ENCODE data around the gene WFDC5. TPM values are rescaled to one million over a fixed set of nuclear protein-coding genes. Genes with fewer than 3 reads are reported as not detected.

WFDC5 gene
- total RNA-seq, 1 experiment from 2014 or later: not detected

- Mint-ChIP-seq H3K4me1 (peaks cover 15% of the 10 kb centered on the region), H3K36me3 (peaks cover 3% of the 10 kb centered on the region; the same call in 1 of the 2 replicates)
- ATAC-seq: peak; percentile 74
Observed at GRCh38 chr20:45100563-45101245, 14.3 kb downstream of the WFDC5 start, which contains the start of gene KCNS1. TSS of gene KCNS1 (minus strand) at chr20:45101127. CDS start at chr20:45099236, 1,891 bp downstream.

GRCh38 chr20:45098103-45098773 is 16.7 kb downstream of the WFDC5 start:
- POLR2A ChIA-PET: interaction anchor here (0.5 kb wide), 1 partner anchor 85 kb away, joined by 3 read pairs; no protein-coding TSS in a partner anchor
- peaks cover 3% of the 10 kb centered on the region; the same call in 1 of the 2 replicates for H3K36me3 Mint-ChIP-seq
- DNase-seq (ENCODE audit: low spot score): peak; percentile 81
- no peak overlapping the region for H3K27ac Mint-ChIP-seq
- no peaks in the 10 kb centered on the region for H3K9me3 Mint-ChIP-seq
- peaks cover 61% of the 10 kb centered on the region for H3K27me3 Mint-ChIP-seq (ENCODE audit: low read depth)
- peak; percentile 73 for ATAC-seq
- H3K4me1 Mint-ChIP-seq: peaks cover 15% of the 10 kb centered on the region
- peak overlapping the region; percentile 36 for H3K4me3 Mint-ChIP-seq
- CTCF ChIA-PET: interaction anchor here (0.8 to 9.5 kb wide), 12 partner anchors 14 to 202 kb away, joined by 3 to 165 read pairs (median 10); partner anchors contain the start of gene WFDC5
- TF ChIP-seq MYBL2 (CRISPR knock-in tag; IDR thresholded peaks at IDR 0.05) (peak; percentile 96), PRRX2 (CRISPR knock-in tag; IDR thresholded peaks at IDR 0.05) (no peak), ZNF138 (CRISPR knock-in tag; conservative IDR thresholded peaks at IDR 0.05) (peak; percentile 88; the same call in 1 of the 2 replicates), NFE2L1 (CRISPR knock-in tag; IDR thresholded peaks at IDR 0.05) (peak; percentile 93), AR (CRISPR knock-in tag; IDR thresholded peaks at IDR 0.05) (no peak), ATF2 (CRISPR knock-in tag; IDR thresholded peaks at IDR 0.05; ENCODE audit: borderline replicate concordance, low read depth) (peak; percentile 70; the same call in 1 of the 2 replicates), ZNF416 (CRISPR knock-in tag; IDR thresholded peaks at IDR 0.05) (no peak)

More at GRCh38 chr20:45100563-45101245, 14.3 kb downstream of the WFDC5 start, which contains the start of gene KCNS1:
- DNase-seq (ENCODE audit: low spot score): peak; percentile 79
- CTCF ChIA-PET: interaction anchor here (0.6 to 9.5 kb wide), 14 partner anchors 12 to 670 kb away, joined by 3 to 165 read pairs (median 4); partner anchors contain the start of gene WFDC5
- Mint-ChIP-seq H3K4me3 (peak within 1 kb of the TSS; percentile 69), H3K27me3 (ENCODE audit: low read depth) (peaks cover 64% of the 10 kb centered on the region), H3K9me3 (0 out of 2 replicates have a peak, but pooled peaks cover 4% of the 10 kb centered on the region), H3K27ac (no peak within 1 kb of the TSS)
- POLR2A ChIA-PET: no interaction called here
- no peak for TF ChIP-seq KAT7 (CRISPR knock-in tag; IDR thresholded peaks at IDR 0.05; ENCODE audit: borderline replicate concordance)
- no peak for TF ChIP-seq SMAD3 (CRISPR knock-in tag; IDR thresholded peaks at IDR 0.05; ENCODE audit: borderline replicate concordance)
- TF ChIP-seq HMGXB4 (CRISPR knock-in tag; IDR thresholded peaks at IDR 0.05): peak; percentile 65; the same call in 1 of the 2 replicates
- peak; percentile 78; the same call in 1 of the 2 replicates for TF ChIP-seq ZNF121 (CRISPR knock-in tag; IDR thresholded peaks at IDR 0.05)
- TF ChIP-seq ZNF532 (CRISPR knock-in tag; IDR thresholded peaks at IDR 0.05; ENCODE audit: borderline replicate concordance): no peak
- peak; percentile 25 for TF ChIP-seq GTF2I (CRISPR knock-in tag; conservative IDR thresholded peaks at IDR 0.05)
- TF ChIP-seq E2F1 (CRISPR knock-in tag; IDR thresholded peaks at IDR 0.05): no peak
- no peak for TF ChIP-seq GRHL2 (CRISPR knock-in tag; IDR thresholded peaks at IDR 0.05; ENCODE audit: insufficient replicate concordance, severe bottlenecking)
